C4-2B (cell line): Measurements from ENCODE around the gene PIH1D1.

Experiments
- CTCF ChIP-seq: fragments of 450-650 bp; conservative IDR thresholded peaks from 2 replicates; pipeline ENCODE4 v1.5.1; 2017; ENCODE audit warnings: mild to moderate bottlenecking
- ZFX ChIP-seq: fragments of 450-650 bp; IDR thresholded peaks from 2 replicates; pipeline ENCODE4 v1.6.1; 2017

- TF ChIP-seq CTCF (no peak), ZFX (no peak)
These were observed 11.8 kb downstream of the PIH1D1 start for GRCh38 chr19:49439836-49440235.
